HG03520 (cell line): Measurements from ENCODE around the gene LTBP1.
"Not testable (repeated sequence)": the region's sequence is repeated elsewhere in the genome, so short reads cannot be mapped to it uniquely, and the experiment has no call there.

Experiments used
- ATAC-seq: cut with Tn5 transposase; IDR thresholded peaks from one replicate; pipeline ENCODE4 v1.9.1; 2021; ENCODE audit warnings: mild to moderate bottlenecking, moderate library complexity; ENCODE audit not compliant: unreplicated experiment

Gene LTBP1

GRCh38 chr2:33033606-33034081, 86.9 kb downstream of the LTBP1 start:
- no peak for ATAC-seq

GRCh38 chr2:33034784-33035183, 88.0 kb downstream of the LTBP1 start:
- ATAC-seq = no peak

- ATAC-seq = no peak
Measured at GRCh38 chr2:33038230-33038629, 91.5 kb downstream of the LTBP1 start.

GRCh38 chr2:33038799-33039198, 92.0 kb downstream of the LTBP1 start:
- ATAC-seq = no peak

GRCh38 chr2:33040541-33040940, 93.8 kb downstream of the LTBP1 start:
- no peak for ATAC-seq

GRCh38 chr2:33042265-33042664, 95.5 kb downstream of the LTBP1 start:
- no peak for ATAC-seq

- ATAC-seq = no peak
Measured at GRCh38 chr2:33042819-33043218, 96.1 kb downstream of the LTBP1 start.

- no peak for ATAC-seq
Measured at GRCh38 chr2:33047939-33048338, 101.2 kb downstream of the LTBP1 start.

- no peak for ATAC-seq
Measured at GRCh38 chr2:33051586-33052360, 105.0 kb downstream of the LTBP1 start.

- ATAC-seq = no peak
Measured at GRCh38 chr2:33052361-33052735, 105.6 kb downstream of the LTBP1 start.

- not testable (repeated sequence) for ATAC-seq
Measured at GRCh38 chr2:33052795-33053194, 106.0 kb downstream of the LTBP1 start.

GRCh38 chr2:33056170-33056569, 109.4 kb downstream of the LTBP1 start:
- ATAC-seq = no peak

GRCh38 chr2:33057307-33058028, 110.7 kb downstream of the LTBP1 start:
- ATAC-seq = not testable (repeated sequence)

GRCh38 chr2:33058716-33059470, 112.1 kb downstream of the LTBP1 start:
- ATAC-seq = no peak

GRCh38 chr2:33059471-33060156, 112.9 kb downstream of the LTBP1 start:
- no peak for ATAC-seq

GRCh38 chr2:33060405-33060804, 113.7 kb downstream of the LTBP1 start:
- no peak for ATAC-seq

- no peak for ATAC-seq
Measured at GRCh38 chr2:33062665-33063250, 116.0 kb downstream of the LTBP1 start.

GRCh38 chr2:33064349-33064801, 117.6 kb downstream of the LTBP1 start:
- ATAC-seq = no peak

GRCh38 chr2:33067598-33067997, 120.8 kb downstream of the LTBP1 start:
- ATAC-seq = no peak

GRCh38 chr2:33068261-33068660, 121.5 kb downstream of the LTBP1 start:
- ATAC-seq = no peak
